HG02798 (cell line): ENCODE measurements around the gene CDCA7L.
"Not testable (repeated sequence)": the region's sequence is repeated elsewhere in the genome, so short reads cannot be mapped to it uniquely, and the experiment has no call there.

Experiments used
- ATAC-seq: cut with Tn5 transposase; IDR thresholded peaks from one replicate; pipeline ENCODE4 v1.9.1; 2021; ENCODE audit warnings: mild to moderate bottlenecking; ENCODE audit not compliant: unreplicated experiment, poor library complexity

The CDCA7L gene

DNA sequence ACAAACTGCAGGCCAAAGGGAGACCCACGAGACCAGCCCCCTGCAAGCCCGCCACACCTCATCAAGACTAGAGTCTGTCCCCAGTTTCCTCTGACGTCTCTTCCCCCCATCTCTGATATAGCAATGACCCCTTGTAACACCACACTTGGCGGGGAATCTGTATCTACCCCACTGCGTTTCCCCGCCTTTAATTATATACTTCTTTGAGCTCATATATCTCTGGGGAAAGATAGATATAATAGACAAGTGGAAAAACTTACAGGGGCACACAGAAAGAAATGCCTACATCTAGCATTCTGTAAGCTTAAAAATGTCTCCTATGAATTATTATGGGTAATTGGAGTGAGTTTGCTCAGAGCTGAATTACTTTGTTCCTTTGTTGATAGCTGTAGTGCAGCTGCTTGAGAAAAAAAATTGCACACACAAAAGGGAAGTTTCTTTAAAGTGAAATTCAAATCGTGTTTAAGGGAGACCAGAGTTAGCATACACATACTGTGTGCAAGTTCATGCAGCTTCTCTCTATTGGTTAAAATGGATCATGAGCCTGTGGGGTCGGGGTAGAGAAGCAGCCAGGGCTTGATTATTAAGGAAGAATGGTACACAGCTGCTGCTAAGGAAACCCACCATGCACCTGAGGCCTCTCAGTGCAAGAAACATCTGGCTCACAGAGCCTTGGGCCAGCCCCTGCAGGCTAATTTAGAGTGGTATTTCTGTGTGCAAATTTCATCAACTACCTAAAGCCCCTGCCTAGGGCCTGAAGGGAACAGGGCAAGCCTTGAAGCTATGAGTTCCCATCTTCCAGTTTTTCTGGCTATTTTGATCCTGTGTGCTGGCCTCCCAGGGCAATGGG lies 32.5 kb downstream of the CDCA7L start:
- ATAC-seq, result no peak

DNA sequence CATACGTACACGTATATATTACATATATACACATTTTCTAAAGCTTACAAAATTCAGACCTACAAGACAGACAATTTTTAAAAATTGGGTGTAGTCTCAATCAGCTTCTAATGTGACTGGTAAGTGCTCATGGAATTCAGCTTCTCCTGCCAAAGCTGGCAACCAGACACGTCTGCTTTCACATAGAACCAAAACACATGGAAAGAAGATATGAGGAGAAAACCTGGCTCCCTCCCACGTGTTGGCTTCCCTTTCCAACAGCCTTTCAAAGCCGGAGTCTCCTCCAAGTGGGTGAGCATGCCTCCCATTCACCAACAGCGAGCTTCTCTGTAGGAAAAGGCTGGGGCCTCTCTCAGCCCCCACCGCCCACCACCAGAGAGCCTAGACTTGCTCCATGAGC lies 33.4 kb downstream of the CDCA7L start:
- ATAC-seq, result no peak

DNA sequence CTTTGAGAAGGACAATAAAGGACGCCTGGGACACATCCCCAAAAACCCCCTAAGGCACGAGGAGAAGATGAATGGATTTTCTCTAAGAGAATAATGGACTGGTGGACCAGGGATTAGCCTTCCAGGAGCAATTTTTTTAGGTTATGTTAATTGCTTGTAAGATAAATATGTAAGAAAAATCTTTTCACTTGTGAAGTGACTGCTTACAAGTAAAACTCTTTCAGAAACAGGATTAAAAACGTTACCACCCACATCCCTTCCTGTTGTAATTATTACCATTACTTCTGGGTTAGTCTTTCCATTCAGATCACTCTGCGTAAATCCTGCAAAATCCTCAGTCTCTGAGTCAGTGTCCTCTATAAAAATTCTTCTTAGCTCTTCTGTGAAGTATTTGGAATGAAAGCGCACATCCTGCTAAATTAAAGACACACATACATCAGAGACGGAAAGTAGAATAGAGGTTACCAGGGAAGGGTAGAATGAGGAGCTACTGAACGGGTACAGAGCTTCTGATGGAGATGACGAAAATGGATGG lies 34.3 kb downstream of the CDCA7L start:
- ATAC-seq, result no peak

DNA sequence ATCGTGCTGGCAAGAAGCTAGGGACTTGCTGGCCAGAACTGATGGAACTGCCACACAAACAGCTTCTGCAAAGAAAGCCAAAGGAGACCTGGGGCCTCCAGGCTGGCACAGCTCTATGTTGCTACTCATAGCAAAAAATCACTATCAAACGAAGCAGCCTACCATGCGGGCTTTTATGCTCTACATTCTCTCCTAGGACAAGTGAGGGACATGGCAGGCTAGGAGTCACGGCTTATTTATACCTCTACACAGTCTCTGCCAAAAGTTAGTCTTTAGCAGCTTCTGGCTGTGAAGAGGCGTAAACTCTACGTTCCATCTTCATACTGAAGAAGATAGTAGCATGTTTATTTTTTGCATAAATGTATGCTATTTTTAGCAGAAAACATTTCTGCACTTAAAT lies 35.4 kb downstream of the CDCA7L start:
- no peak for ATAC-seq

DNA sequence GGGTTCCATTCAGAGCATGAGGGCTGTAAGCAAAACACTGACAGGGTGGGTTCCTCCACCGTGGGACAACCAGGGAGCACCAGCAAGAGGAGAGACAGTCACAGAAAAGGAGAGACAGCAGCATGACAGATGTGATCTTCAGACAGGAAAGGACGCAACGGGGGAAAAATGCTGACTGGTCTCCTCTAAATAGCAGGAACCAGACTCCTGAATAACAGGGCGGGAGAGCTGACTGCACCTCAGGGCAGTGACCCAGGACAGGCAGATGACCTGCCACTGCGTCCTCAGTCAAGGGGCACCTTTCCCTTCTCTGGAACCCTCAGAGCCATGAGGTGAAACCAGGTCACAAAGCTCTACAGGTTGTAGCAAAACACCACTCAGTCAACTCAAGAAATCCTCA lies 37.0 kb downstream of the CDCA7L start:
- ATAC-seq, result no peak

DNA sequence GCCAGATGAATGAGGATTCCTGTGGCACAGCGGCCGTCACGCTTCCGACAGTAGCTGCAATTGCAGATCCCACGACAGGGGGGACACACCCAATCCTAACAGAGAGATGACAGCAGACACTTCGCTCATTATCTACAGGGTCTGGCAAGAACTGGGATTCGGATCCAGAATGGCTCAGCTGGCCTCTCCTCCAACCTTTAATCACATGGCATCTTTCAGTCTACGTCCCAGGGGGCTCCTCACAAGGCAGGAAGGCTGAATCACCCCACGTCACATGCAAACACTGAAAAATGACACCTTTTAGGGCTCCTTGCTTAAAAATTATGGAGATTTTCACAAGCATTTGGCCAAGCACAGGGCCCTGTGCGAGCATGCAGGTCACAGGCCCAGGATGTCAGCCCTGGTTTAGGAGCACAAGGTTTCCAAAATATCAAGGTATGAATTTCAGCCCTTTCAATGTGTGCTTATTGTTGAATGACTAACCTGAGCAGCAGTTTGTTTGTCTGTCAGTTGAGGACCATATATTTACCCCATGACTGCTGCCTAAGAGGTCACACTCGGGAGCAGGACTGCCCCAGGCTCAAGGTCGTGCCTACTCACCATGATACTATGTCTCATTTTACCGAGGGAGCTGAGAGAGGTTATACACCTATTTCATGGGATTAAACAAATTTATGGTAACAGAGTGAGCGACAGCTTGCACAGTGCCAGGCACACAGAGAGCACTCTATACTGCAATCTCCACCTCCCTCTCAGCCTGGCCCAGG lies 42.5 kb downstream of the CDCA7L start:
- ATAC-seq, result no peak

DNA sequence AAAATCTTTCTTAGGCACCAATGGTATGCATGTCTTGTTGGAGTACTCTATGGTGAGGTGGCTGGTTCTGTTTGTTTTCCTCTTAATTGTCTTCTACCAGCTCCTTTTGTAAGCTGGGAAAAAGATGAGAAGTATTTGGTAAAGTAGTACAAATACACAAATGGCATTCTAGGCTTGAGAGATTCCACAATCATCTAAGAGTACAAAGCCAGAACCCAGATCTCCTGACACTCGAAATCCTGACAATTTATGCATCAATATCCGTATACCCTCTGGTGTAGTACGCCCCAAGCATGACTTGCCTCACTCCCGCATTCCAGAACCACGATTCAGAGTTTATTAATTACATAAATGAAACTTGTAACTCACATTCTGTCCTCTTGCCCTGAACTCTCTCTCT lies 43.5 kb downstream of the CDCA7L start:
- no peak for ATAC-seq

DNA sequence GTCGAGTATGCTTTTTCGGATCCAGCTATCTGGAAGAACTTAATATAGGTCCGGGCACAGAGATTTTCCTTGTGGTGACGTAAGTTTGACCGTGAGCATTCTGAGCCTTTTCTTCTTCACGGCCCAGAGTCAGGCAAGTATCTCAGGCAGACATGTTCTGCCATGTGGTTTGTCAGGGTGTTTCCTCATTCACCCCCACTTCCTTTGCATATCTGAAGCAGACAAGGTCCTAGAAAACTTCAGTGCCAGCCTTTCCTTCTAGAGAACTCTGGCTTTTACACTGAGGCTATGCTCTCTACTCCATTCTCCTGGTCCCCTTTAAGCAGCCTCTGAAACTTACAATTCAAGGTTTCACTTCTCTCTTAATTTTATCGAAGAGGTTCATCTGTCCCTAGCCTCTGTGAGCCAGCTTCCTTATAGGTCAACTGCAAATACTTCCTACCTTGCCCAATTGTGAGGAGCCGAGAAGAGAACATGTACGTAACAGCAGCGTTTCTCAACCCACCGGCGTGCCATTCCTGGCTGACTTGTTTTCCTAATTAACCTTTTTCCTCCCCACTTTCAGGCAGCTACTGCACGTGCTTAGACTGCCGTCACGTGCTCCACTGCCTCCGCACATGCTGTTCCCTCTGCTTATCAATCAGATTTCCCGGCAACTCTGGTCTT lies 47.3 kb downstream of the CDCA7L start:
- peak; percentile 92 for ATAC-seq

DNA sequence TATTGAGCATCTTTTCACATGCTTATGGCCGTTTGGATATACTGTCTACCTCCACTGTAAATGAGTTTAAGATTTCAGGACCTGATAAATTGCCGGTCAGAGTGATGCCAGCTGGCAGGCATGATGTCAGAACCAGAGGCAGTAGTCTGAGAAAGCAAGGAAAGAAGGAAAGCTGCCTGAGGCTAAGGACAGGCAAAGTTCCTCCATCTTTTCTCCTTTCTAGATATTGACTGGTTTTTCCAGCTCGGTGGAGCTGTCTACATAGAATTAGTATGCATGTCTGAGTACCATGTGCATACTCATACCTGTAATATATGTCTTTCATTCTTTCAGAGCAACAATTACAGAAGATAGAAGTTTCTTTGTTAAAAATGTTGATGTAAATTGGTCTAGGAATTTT lies 52.3 kb downstream of the CDCA7L start:
- ATAC-seq, result no peak

DNA sequence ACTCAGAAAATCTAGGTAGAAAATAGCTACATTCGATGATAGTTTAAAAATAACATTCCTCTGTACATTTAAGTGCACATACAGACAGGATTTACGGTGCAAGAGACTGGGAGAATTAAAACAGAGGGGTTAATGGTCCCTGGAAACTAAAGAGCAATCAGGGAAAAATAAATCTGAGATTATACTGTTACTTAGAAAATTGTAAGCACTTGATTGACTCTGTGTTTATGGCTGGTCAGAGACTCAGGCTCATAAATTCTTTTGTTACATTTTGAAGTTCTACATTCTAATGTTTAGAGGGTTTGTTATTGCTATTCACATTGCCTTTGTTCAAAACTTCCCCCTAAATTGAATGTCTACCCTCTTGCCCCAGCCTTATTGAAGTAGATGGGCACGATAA lies 54.4 kb downstream of the CDCA7L start:
- ATAC-seq, result no peak

DNA sequence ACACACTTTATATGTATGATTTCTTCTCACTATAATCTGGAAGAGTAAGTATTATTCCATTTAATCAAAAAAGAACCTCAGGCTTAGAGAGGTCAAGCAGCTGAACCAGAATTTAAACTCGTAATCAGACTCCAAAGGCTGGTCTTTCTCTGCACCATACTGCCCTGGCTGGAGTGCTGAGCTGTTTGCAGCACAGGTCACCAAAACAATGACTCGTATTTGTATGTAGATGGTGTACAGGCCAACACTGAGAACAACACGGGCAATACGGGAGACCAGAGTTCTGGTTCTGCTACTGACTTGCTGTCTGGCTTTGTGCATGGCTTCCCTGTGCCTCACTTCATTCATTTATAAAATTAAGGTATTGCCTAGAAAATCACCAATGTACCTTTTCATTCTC lies 57.9 kb downstream of the CDCA7L start:
- no peak for ATAC-seq

DNA sequence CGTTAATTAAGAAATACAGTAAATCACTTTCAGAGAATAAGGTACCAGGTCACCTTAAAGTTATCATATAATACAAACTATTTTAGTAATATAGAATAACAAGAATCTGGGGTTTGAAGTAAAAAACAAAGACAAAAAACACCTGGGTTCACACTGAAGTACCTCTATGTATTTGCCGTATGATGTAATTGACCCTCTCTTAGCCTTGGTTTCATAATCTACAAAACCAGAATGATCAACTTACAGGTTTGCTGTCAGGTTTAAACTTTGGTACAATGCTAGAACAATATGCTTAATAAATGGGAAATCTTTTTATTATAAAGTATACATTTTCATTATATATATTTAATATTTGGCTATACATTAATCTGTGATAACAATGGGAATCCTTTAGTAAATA lies 58.3 kb downstream of the CDCA7L start:
- ATAC-seq, result no peak

DNA sequence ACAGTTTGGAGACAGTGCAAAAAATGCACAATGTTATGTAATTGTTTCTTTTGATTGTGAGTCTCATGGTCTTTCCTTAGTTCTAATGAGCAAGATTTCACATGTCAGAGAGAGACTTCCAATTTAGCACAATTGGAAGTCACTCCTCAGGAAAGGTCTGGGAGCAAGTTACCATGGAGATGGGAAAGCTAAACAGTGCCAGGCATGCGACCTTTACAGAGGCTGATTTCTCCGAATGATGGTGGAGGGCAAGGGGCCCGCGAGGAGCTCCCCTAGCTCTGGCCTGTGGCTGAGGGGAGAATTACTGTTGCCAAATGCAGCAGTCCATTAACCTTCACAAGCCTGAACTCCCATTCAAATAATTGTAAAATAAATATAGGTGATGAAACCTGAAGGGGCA lies 59.3 kb downstream of the CDCA7L start:
- ATAC-seq, result no peak

DNA sequence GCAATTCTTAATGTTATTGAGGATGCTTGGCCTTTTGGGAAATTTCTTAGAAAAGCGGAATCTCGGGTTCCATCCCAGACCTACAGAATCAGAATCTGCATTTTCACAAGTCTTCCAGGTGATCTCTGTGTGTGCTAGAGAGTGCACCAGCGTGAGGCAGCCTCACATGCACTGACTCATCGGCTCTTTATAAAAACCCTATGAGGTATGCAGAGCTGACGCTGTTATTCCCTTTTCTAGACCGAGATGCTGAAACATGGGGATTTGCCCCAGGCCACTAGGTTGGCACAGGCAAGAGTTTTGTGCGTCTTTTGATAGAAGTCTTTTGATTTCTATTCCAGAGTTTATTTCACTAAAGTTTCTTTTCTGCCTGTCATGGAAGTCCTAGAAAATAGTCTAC lies 61.2 kb downstream of the CDCA7L start:
- ATAC-seq, result no peak

DNA sequence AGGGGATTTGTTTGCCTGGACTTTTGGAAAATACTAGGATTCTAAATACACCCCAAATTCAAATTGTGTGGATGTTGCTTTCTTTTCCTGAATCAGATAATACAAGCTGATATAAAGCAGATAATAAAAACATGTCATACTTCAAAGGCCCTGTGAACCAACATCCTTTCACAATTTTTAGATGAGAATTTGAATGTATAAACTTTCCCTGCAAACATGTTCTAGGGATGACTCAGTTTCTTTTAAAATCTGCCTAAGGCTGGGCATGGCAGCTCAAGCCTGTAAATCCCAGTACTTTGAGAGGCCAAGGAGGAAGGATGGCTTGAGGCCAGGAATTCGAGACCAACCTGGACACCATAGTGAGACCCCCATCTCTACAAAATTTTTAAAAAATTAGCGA lies 62.2 kb downstream of the CDCA7L start:
- ATAC-seq, result not testable (repeated sequence)

DNA sequence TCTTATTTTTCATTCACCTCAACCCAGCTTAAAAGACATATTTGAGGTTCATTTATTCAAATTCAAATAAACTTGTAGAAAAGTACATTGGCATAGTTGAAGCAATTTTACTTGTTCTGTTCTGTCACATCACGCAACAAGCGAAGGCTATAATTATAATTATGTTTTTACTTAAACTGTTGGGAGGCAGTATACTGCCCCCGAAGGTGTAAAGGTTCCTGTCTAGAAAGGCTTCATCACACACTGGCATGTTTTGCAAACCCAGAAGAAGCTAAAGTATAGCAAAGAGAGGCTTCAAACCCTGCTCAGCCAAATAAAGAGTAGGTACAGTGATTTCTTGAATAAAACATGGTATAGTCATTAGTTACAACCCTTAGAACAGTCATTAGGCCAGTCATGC lies 62.6 kb downstream of the CDCA7L start:
- no peak for ATAC-seq

DNA sequence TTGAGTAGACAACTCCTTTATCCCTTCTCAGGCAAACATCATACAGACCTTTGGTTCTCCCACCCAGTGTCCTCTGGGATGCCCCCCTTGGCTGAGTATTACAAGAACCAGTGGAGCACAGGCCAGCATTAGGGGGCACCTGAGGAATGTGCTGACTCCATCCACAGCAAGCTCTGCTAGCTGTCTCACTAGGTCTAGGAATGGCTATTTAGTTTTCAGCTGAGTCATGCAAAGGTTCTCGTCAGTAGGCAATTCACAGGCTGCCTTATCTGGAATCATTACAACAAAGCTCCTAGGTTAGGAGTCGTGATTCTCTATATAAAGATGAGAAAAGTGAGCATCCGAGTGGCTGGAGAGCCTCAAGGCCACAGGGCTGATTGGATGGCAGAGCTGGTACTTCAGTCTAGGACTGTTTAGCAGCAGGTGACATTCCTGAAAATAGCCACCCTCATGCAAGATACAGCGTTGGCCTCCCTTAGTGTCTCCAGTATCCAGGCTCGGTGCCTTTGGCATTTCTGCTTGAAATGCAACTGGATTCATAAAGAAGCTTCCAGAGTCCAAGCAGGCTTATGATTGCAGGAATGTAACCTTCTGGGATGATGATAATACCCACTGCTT lies 75.8 kb downstream of the CDCA7L start:
- ATAC-seq, result no peak

DNA sequence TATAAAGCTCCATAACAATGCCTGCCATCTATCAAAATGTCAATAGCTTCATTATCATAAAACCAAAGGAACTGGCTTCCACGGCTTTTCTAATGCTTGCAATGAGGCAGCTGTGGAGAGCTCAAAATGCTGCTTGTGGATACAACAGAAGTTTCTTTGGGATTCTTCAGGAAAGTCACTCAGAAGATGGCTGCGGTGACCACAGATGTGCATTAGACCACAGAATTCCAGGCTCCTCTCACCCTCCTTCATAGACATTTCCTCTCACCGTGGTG lies 77.2 kb downstream of the CDCA7L start:
- no peak for ATAC-seq

DNA sequence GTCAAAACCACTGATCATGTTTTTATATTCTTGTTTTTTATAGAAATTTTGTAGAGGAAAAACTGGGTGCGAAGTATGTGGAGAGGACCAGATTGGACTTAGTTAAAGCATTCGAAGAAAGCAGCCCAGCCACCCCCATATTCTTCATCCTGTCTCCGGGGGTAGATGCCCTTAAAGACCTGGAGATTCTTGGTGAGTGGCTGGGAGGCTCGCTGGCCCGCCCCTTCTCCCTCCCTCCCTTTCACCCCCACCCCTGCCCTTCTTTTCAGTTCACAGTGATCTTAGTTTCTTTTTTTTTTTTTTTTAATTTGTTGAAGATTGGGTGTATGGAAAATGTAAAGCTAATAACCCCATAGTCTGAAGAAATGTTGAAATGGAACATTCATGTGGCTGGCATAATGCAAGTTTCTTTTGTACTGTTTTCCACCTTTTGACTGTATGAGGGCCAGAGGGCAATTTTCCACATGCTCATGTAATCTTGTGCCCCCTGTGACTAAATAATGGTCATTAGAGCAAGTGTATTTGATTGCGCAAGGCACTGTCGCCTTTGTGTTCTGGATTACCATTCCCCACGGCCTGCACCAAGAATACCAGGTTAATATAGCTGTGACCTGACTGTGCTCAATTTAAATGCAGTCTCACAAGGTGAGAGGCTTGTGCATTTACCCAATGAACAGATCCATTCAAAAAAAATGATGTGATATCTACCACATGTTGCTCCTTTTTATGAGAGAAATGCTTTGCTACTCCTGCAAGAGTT lies 77.7 kb downstream of the CDCA7L start:
- ATAC-seq, result no peak

DNA sequence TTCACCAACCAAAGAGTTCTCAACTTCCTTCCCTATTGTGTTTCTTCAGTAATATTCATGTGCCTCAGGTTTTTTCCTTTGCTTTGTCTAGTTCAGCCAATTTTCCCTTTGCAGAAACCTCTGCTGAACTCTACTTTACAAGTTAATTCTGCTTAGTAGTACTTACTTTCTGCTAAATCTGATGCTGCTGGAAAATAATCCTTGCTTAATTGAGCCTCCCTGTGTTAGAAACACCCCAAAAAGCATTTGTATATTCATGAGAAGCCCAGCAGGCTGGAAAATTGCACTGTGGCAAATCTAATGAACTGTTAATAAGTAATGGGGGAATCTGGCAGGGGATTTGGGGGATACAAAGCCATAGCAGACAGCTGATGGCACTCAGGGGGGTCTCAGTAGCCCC lies 78.5 kb downstream of the CDCA7L start:
- no peak for ATAC-seq
